Activated B cell treated with CpG ODN at 0.5 μM for 24 hours (primary cell): ENCODE results near the gene LYZ. TPM values are rescaled to one million over a fixed set of nuclear protein-coding genes. Genes with fewer than 3 reads are reported as not detected.

Experiments used
- ATAC-seq: fragments of 200-7000 bp; cut with Tn5 transposase; one replicate; pipeline ENCODE4 v1.10.0; 2021; ENCODE audit warnings: low read depth, mild to moderate bottlenecking, moderate library complexity
- CTCF ChIA-PET: fragments of 350-600 bp; sonication (Branson Sonifier 250); formaldehyde crosslinking; loops from one replicate; lab custom pipeline; 2021; ENCODE audit warnings: antibody characterized with exemption; lab: Charles Lee
- POLR2A ChIA-PET: fragments of 350-600 bp; sonication (Branson Sonifier 250); formaldehyde crosslinking; loops from one replicate; lab custom pipeline; 2021; ENCODE audit warnings: antibody characterized with exemption; lab: Charles Lee
- DNase-seq: peaks from one replicate; pipeline ENCODE4 v3.0.0; 2022
- H3K27ac Mint-ChIP-seq: one replicate; pipeline ENCODE4 v1.8.0; 2020; ENCODE audit warnings: mixed read lengths
- H3K27me3 Mint-ChIP-seq: one replicate; pipeline ENCODE4 v1.8.0; 2021; ENCODE audit warnings: mixed read lengths
- H3K36me3 Mint-ChIP-seq: one replicate; pipeline ENCODE4 v1.8.0; 2021; ENCODE audit warnings: low read depth, mixed read lengths
- H3K4me1 Mint-ChIP-seq: one replicate; pipeline ENCODE4 v1.8.0; 2021; ENCODE audit warnings: mixed read lengths
- H3K4me3 Mint-ChIP-seq: one replicate; pipeline ENCODE4 v1.8.0; 2020; ENCODE audit warnings: mild to moderate bottlenecking, mixed read lengths
- H3K9me3 Mint-ChIP-seq: one replicate; pipeline ENCODE4 v1.8.0; 2020; ENCODE audit warnings: mixed read lengths
- intact Hi-C: fragments of 100-400 bp; cut with micrococcal nuclease; formaldehyde crosslinking; loops from one replicate; pipeline ENCODE4 v1.15.1; 2024
- total RNA-seq: library from RNA; stranded (reverse); gene quantifications from 2 replicates; pipeline ENCODE4 v1.2.3, GENCODE V29; 2022
- TF ChIP-seq, protein P1 (sequence below): fragments of 200-600 bp; IDR thresholded peaks from one replicate; pipeline ENCODE4 v1.8.0; 2022; ENCODE audit warnings: antibody characterized with exemption, mild to moderate bottlenecking

Gene LYZ
- total RNA-seq, 1 donor from 2014 or later, result 4.0 TPM

DNA sequence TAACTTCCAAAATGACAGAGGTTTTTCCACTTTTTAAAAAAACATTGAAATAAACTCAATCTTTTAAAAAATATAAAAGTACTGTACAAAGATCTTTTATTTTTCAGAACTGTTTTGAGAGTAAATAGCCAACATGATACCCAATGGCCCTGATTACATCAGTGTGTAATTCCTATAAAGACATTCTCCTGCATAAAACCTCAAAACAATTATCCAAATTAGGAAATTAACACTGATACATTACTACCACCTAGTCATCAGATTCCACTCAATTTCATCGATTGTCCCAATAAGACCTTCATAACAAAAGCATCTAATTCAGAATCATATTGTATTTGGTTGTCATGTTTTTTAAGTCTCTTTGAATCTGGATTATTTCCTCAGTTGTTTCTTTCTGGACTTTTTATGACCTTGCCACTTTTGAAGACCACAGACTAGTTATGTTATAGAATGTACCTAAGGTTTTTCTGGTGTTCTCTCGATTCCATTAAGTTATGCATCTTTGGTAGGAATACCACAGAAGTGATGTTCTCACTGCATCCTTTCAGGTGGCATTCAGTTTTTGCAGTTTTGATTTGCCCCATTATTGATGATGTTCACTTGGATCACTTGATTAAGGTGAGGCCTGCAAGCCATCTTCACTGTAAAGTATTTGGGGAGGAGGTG, 7.3 kb downstream of the LYZ start:
- H3K27ac Mint-ChIP-seq, result no peak overlapping the region
- peaks cover 17% of the 10 kb centered on the region for H3K4me1 Mint-ChIP-seq
- no peak for ATAC-seq
- CTCF ChIA-PET, result interaction anchor here (1.0 to 4.0 kb wide), 4 partner anchors 64 to 284 kb away, joined by 5 to 91 read pairs (median 22); no protein-coding TSS in a partner anchor
- TF ChIP-seq, protein P1, sequence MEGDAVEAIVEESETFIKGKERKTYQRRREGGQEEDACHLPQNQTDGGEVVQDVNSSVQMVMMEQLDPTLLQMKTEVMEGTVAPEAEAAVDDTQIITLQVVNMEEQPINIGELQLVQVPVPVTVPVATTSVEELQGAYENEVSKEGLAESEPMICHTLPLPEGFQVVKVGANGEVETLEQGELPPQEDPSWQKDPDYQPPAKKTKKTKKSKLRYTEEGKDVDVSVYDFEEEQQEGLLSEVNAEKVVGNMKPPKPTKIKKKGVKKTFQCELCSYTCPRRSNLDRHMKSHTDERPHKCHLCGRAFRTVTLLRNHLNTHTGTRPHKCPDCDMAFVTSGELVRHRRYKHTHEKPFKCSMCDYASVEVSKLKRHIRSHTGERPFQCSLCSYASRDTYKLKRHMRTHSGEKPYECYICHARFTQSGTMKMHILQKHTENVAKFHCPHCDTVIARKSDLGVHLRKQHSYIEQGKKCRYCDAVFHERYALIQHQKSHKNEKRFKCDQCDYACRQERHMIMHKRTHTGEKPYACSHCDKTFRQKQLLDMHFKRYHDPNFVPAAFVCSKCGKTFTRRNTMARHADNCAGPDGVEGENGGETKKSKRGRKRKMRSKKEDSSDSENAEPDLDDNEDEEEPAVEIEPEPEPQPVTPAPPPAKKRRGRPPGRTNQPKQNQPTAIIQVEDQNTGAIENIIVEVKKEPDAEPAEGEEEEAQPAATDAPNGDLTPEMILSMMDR, result no peak
- no peak overlapping the region for H3K4me3 Mint-ChIP-seq
- H3K36me3 Mint-ChIP-seq, result peaks cover 3% of the 10 kb centered on the region
- no peaks in the 10 kb centered on the region for H3K27me3 Mint-ChIP-seq
- intact Hi-C loops, result loop anchor here (2.0 to 10.0 kb wide), 4 partner anchors 25 to 1009 kb away; partner anchors contain the start of genes KCNMB4 and MDM2
- DNase-seq, result no peak
- POLR2A ChIA-PET, result no interaction called here
- H3K9me3 Mint-ChIP-seq, result no peaks in the 10 kb centered on the region

DNA sequence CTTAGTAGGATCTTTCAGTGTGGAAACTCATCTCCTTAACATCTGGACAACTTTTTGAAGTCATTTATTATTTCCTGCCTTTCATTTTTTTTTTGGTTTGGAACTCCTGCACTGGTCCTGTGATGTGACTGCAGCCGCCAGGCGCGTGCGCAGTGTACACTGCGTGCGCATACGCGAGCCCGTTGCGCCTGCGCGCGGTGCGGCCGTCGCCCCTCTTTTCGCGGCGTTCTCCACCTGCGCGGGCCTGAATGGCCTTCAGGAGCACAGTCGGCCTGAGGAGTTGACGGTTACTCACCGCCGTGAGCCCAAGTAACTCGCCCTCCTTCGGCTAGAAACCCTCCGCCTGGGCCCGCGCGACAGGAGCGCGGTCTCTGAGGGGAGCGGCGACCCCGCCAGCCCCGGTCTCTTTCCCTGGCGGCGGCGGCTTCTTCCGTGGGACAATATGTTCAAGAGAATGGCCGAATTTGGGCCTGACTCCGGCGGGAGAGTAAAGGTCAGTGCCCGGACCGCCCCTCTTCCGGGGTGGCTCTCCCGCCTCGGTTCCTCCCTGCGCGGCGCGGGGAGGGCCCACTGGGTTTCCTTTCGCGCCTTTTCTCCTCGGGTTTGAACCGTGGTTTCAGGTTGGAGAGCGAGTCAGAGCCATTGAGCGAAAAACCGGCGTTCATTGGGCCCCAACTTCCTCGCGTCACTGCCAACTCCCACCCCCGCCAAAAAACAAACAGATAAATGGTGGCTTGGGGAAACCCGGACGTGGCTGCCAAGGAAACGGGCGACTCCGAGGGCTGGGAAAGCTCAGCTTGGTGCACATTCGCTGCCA, 11.6 kb downstream of the LYZ start, which contains the start of gene YEATS4:
Gene YEATS4, plus strand, starts transcription at position 213 of the 817 bp plus-strand sequence. Its CDS starts 230 bp downstream, at position 443.
- DNase-seq (peak; percentile 82), ATAC-seq (peak; percentile 81)
- Mint-ChIP-seq H3K4me1 (peaks cover 20% of the 10 kb centered on the region), H3K27ac (peak within 1 kb of the TSS; percentile 81), H3K4me3 (peak within 1 kb of the TSS; percentile 88), H3K27me3 (no peaks in the 10 kb centered on the region), H3K9me3 (no peaks in the 10 kb centered on the region), H3K36me3 (peaks cover 13% of the 10 kb centered on the region)
- TF ChIP-seq, protein P1, result no peak
- CTCF ChIA-PET, result interaction anchor here (0.9 to 4.0 kb wide), 3 partner anchors 10 to 280 kb away, joined by 3 to 91 read pairs (median 39); no protein-coding TSS in a partner anchor
- POLR2A ChIA-PET, result no interaction called here
- intact Hi-C loops, result loop anchor here (1.0 to 10.0 kb wide), 7 partner anchors 111 to 1005 kb away; partner anchors contain the start of genes CCT2, FRS2, KCNMB4 and MDM2

DNA sequence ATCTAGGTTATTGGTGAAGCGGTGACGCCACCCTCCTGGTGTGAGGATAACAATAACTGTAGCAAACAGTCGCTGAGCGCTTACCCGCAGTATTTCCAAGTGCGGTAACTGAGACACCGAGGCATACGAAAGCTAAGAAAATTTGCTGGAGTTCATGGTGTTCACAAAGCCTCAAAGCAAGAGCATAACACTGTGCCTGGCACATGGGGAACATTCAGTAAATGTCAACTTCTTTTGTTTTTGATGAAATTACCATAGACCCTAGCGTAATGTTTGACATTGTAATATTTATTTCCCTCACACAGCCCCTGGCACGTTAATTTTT, 12.1 kb downstream of the LYZ start:
- ChIA-PET CTCF (no interaction called here), POLR2A (interaction anchor here (0.7 kb wide), 1 partner anchor 14 kb away, joined by 3 read pairs; no protein-coding TSS in a partner anchor)
- ATAC-seq (no peak), DNase-seq (no peak)
- TF ChIP-seq, protein P1, result no peak
- Mint-ChIP-seq H3K27ac (peak overlapping the region; percentile 81), H3K36me3 (peaks cover 13% of the 10 kb centered on the region), H3K4me1 (peaks cover 20% of the 10 kb centered on the region), H3K27me3 (no peaks in the 10 kb centered on the region), H3K4me3 (peak overlapping the region; percentile 88), H3K9me3 (no peaks in the 10 kb centered on the region)
- intact Hi-C loops, result loop anchor here (1.0 kb wide), 3 partner anchors 110 to 225 kb away; partner anchors contain the start of genes CCT2 and FRS2

DNA sequence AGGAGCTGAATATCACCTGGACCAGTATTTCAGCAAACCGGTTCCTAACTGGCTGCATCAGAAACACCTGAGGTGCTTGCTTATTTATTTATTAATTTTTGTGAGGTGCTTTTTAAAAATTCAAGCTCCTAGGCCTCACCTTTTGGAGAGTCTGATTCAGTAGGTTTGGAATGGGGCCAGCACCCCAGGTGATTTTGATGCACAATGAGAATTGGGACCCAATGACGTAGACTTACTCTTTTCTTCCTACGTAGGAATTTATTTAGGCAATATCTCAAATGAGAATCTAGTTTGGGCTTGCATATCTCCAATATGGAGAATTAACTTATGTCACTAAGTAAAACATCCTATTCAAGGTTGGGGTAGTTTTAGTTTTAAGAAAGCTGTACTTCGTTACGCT, 18.6 kb downstream of the LYZ start:
- H3K36me3 Mint-ChIP-seq, result peaks cover 57% of the 10 kb centered on the region
- TF ChIP-seq, protein P1, result no peak
- POLR2A ChIA-PET, result interaction anchor here (0.7 kb wide), 1 partner anchor 145 kb away, joined by 3 read pairs; no protein-coding TSS in a partner anchor
- H3K4me3 Mint-ChIP-seq, result no peak overlapping the region
- intact Hi-C loops, result no loop called here
- H3K9me3 Mint-ChIP-seq, result no peaks in the 10 kb centered on the region
- no peaks in the 10 kb centered on the region for H3K4me1 Mint-ChIP-seq
- H3K27ac Mint-ChIP-seq, result no peak overlapping the region
- CTCF ChIA-PET, result no interaction called here
- H3K27me3 Mint-ChIP-seq, result no peaks in the 10 kb centered on the region
- no peak for ATAC-seq
- no peak for DNase-seq

DNA sequence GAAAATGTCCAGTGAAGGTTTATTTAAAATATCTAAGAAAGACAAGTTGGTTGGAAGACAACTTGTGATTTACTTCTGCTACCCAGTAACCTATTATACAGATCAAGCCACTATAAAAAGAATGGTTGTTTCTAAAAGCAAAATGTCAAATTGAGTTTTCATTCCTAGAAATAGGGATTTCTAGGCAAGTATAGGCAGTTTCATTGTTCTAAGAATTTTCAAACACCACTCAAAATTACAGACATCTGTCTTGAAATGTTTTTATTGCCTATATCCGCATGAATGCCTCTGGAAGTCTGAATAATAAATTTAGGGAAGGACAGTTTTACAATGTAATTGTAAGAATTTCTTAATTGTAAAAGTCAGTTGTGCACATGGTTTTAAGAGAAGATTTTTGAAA, 20.0 kb downstream of the LYZ start:
- ATAC-seq, result no peak

More for the DNA sequence above, 20.0 kb downstream of the LYZ start:
- no peak overlapping the region for H3K4me3 Mint-ChIP-seq
- H3K9me3 Mint-ChIP-seq, result no peaks in the 10 kb centered on the region
- H3K36me3 Mint-ChIP-seq, result peaks cover 62% of the 10 kb centered on the region
- CTCF ChIA-PET, result no interaction called here
- no peak for DNase-seq
- intact Hi-C loops, result no loop called here
- H3K27me3 Mint-ChIP-seq, result no peaks in the 10 kb centered on the region
- H3K4me1 Mint-ChIP-seq, result no peaks in the 10 kb centered on the region
- TF ChIP-seq, protein P1, result no peak
- no peak overlapping the region for H3K27ac Mint-ChIP-seq
- POLR2A ChIA-PET, result no interaction called here
